Esophagus muscularis mucosa (tissue), 4 donors: Measurements from ENCODE around the gene DIO3. TPM values are rescaled to one million over a fixed set of nuclear protein-coding genes. Genes with fewer than 3 reads are reported as not detected.
"Not testable (repeated sequence)": the region's sequence is repeated elsewhere in the genome, so short reads cannot be mapped to it uniquely, and the experiment has no call there.

Experiments
- DNase-seq: peaks from one replicate; pipeline ENCODE4 v3.0.0-alpha.2; 2017; ENCODE audit errors: extremely low spot score
- H3K27ac ChIP-seq, 4 donors: fragments of 200-600 bp; sonication (generic); replicated peaks in 1 of 4; 1 replicate in 3 of 4; 2 replicates in 1 of 4; pipeline ENCODE4 v1.5.1; 2016 to 2019; ENCODE audit warnings: mild to moderate bottlenecking in 1 of 4
- H3K27me3 ChIP-seq, 4 donors: fragments of 200-600 bp; sonication (generic); one replicate each; pipeline versions ENCODE4 v1.5.1 to v1.6.0; 2016 to 2019
- H3K36me3 ChIP-seq, 4 donors: fragments of 200-600 bp; sonication (generic); one replicate each; pipeline ENCODE4 v1.5.1; 2016 to 2019
- H3K4me1 ChIP-seq, 4 donors: fragments of 200-600 bp; sonication (generic); one replicate each; pipeline ENCODE4 v1.5.1; 2016 to 2019
- H3K4me3 ChIP-seq, 4 donors: fragments of 200-600 bp; sonication (generic); 1 replicate in 2 of 4; 2 replicates in 2 of 4; pipeline ENCODE4 v1.5.1; 2016 to 2019; ENCODE audit warnings: mild to moderate bottlenecking in 4 of 4, moderate library complexity in 1 of 4
- H3K9me3 ChIP-seq, 4 donors: fragments of 200-600 bp; sonication (generic); 1 replicate in 3 of 4; 2 replicates in 1 of 4; pipeline ENCODE4 v1.5.1; 2016 to 2019
- EP300 ChIP-seq: sonication (generic); formaldehyde crosslinking; IDR thresholded peaks from one replicate; pipeline ENCODE4 v1.6.1; 2017; ENCODE audit warnings: antibody characterized with exemption
- POLR2A ChIP-seq: fragments of 450-650 bp; IDR thresholded peaks from one replicate; pipeline ENCODE4 v1.6.1; 2017; ENCODE audit warnings: antibody characterized with exemption, moderate library complexity, mild to moderate bottlenecking, low read depth
- POLR2AphosphoS5 ChIP-seq, 2 donors: sonication (generic); formaldehyde crosslinking; IDR thresholded peaks; one replicate each; pipeline ENCODE4 v1.6.1; 2017; ENCODE audit warnings: antibody characterized with exemption in 2 of 2
- WGBS: methylation state at CpG from one replicate; pipeline ENCODE4 v1.1.5; 2018; 5-methylcytosine and 5-hydroxymethylcytosine counted together
- intact Hi-C: fragments of 100-400 bp; cut with DNase I; formaldehyde crosslinking; loops from one replicate; pipeline ENCODE4 v1.15.1; 2023
- total RNA-seq, 4 donors: library from RNA; depleted of rRNA; stranded (reverse); fragments of >200 nt; gene quantifications; one replicate each; pipeline versions ENCODE4 v1.1.0 to v1.2.1, GENCODE V29; 2016
- TF ChIP-seq, protein P1 (sequence below), 3 experiments: fragments of 200-600 bp in 2 of 3; fragments of 450-650 bp in 1 of 3; sonication (generic) in 2 of 3; IDR thresholded peaks; one replicate each; pipeline ENCODE4 v1.5.1; 2017 to 2019; ENCODE audit warnings: antibody characterized with exemption in 3 of 3, mild to moderate bottlenecking in 2 of 3, moderate library complexity in 1 of 3

The DIO3 gene
- total RNA-seq, 4 donors from 2014 or later = 0.99 to 1.7 (median 1.2) TPM

DNA sequence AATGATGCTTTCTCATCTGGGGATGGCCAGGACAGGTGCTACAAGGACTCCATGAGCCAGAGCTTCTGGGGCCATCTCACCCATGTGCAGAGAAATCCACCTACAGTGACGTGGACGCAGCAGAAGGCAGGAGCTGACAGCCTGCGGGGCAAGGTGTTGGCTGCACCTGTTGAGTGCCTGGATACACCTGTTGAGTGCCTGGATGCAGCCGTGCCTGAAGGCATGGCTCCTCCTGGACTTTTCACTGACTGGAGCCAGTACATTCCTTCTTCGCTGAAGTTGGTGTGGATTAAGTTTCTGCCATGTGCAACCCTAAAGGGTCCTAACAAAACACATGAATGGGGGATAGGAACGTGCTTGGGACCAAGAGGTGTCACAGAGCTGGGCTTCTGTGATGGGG lies 7.4 kb upstream of the DIO3 start:
- H3K4me1 ChIP-seq = peaks cover 0 to 18% (median 12%) of the 10 kb centered on the region in 4 donors
- no peaks in the 10 kb centered on the region for H3K9me3 ChIP-seq
- intact Hi-C loops = no loop called here
- WGBS = 89% methylated on average over 6 of the region's 6 CpGs
- H3K27ac ChIP-seq = no peak overlapping the region
- peaks cover 0 to 49% (median 0%) of the 10 kb centered on the region in 4 donors for H3K27me3 ChIP-seq
- H3K4me3 ChIP-seq = no peak overlapping the region
- no peak for DNase-seq
- H3K36me3 ChIP-seq = no peaks in the 10 kb centered on the region
- TF ChIP-seq, protein P1, sequence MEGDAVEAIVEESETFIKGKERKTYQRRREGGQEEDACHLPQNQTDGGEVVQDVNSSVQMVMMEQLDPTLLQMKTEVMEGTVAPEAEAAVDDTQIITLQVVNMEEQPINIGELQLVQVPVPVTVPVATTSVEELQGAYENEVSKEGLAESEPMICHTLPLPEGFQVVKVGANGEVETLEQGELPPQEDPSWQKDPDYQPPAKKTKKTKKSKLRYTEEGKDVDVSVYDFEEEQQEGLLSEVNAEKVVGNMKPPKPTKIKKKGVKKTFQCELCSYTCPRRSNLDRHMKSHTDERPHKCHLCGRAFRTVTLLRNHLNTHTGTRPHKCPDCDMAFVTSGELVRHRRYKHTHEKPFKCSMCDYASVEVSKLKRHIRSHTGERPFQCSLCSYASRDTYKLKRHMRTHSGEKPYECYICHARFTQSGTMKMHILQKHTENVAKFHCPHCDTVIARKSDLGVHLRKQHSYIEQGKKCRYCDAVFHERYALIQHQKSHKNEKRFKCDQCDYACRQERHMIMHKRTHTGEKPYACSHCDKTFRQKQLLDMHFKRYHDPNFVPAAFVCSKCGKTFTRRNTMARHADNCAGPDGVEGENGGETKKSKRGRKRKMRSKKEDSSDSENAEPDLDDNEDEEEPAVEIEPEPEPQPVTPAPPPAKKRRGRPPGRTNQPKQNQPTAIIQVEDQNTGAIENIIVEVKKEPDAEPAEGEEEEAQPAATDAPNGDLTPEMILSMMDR (IDR thresholded peaks at IDR 0.05) = no peak
- TF ChIP-seq POLR2A (no peak), POLR2AphosphoS5 (IDR thresholded peaks at IDR 0.05) (no peak), EP300 (no peak)

DNA sequence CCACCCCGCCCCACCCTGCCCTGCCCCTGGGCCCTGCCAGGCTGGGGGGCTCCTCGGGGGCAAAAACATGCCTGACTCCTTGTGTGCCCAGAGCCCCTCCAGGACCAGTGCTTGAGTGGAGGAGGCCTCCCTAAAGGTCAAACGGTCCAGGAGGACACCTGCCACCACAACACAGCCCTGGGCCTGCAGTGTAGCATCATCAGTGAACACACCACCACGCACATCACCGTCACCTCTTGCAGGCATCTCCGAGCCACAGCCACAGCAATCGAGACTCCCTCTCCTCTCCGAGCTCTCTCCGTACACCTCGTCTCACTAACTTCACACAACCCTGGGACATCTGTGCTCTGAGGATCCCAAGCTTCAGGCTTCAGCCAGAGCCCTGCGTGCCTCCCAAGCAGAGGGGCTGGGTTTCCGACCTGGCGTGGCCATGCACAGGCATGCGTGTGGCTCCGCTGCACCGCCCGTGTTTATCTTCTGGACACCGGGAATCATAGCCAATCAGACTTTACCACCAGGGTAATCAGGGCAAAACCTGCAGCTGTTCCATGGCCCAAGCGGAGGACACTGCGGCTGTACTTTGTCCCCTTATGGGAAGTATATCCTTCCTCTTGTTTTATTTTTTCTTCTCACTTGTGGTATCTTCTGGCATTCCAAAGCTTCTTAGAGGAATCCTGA lies 6.2 kb upstream of the DIO3 start:
- TF ChIP-seq, protein P1 (IDR thresholded peaks at IDR 0.05) = no peak
- TF ChIP-seq POLR2AphosphoS5 (IDR thresholded peaks at IDR 0.05) (no peak), POLR2A (no peak), EP300 (no peak)
- Histone ChIP-seq H3K4me3 (no peak overlapping the region), H3K4me1 (peaks cover 2 to 27% (median 20%) of the 10 kb centered on the region in 4 donors), H3K36me3 (no peaks in the 10 kb centered on the region), H3K27me3 (peaks cover 0 to 52% (median 3%) of the 10 kb centered on the region in 4 donors), H3K9me3 (no peaks in the 10 kb centered on the region), H3K27ac (no peak overlapping the region)
- no peak for DNase-seq
- intact Hi-C loops = no loop called here
- 83% methylated on average over 18 of the region's 20 CpGs for whole genome bisulfite sequencing

DNA sequence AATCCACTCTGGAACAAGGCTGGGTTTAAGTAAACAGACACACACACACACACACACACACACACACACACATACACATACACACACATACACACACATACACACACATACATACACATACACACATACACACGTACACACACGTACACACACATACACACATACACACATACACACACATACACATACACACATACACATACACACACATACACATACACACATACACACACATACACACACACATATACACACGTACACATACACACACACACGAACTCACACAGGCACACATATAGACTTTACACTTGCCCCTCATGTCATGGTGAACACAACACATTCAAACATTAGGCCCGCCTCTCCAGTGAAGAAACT lies 5.6 kb upstream of the DIO3 start:
- H3K4me3 ChIP-seq, H3K36me3 ChIP-seq, intact Hi-C loops, DNase-seq, H3K27ac ChIP-seq, H3K9me3 ChIP-seq: not testable (repeated sequence)
- peaks cover 0 to 53% (median 3%) of the 10 kb centered on the region in 4 donors for H3K27me3 ChIP-seq
- WGBS = 85% methylated on average over 5 of the region's 5 CpGs
- peaks cover 2 to 28% (median 20%) of the 10 kb centered on the region in 4 donors for H3K4me1 ChIP-seq

DNA sequence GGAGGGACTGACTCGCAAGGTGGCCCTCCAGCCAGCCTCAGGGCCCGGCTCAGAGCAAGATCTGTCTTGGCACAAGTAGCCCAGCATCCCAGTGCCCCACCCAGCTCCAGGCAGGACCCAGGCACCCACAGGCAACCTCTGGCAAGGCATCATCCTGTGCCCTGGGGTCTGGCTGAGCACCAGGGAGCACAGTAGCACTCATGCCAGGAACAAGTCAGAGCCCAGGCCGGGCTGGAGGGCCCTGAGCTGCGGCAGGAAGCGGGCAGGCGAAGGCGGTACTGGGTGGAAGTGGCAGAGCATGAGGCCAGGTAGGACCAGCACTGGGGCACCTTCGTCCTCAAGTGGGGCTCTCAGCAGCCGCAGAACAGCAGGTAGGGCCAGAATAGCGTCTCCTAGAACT lies 5.2 kb upstream of the DIO3 start:
- intact Hi-C loops = no loop called here
- H3K27ac ChIP-seq = no peak overlapping the region
- peaks cover under 1 to 2% (median 1%) of the 10 kb centered on the region in 4 donors for H3K9me3 ChIP-seq
- peaks cover 0 to 55% (median 3%) of the 10 kb centered on the region in 4 donors for H3K27me3 ChIP-seq
- no peaks in the 10 kb centered on the region for H3K36me3 ChIP-seq
- no peak for TF ChIP-seq POLR2AphosphoS5 (IDR thresholded peaks at IDR 0.05)
- no peak for TF ChIP-seq EP300
- TF ChIP-seq, protein P1 (IDR thresholded peaks at IDR 0.05) = no peak
- TF ChIP-seq POLR2A = no peak
- DNase-seq = no peak
- H3K4me1 ChIP-seq = peaks cover 2 to 30% (median 20%) of the 10 kb centered on the region in 4 donors
- WGBS = 90% methylated on average over 2 of the region's 10 CpGs
- no peak overlapping the region for H3K4me3 ChIP-seq

DNA sequence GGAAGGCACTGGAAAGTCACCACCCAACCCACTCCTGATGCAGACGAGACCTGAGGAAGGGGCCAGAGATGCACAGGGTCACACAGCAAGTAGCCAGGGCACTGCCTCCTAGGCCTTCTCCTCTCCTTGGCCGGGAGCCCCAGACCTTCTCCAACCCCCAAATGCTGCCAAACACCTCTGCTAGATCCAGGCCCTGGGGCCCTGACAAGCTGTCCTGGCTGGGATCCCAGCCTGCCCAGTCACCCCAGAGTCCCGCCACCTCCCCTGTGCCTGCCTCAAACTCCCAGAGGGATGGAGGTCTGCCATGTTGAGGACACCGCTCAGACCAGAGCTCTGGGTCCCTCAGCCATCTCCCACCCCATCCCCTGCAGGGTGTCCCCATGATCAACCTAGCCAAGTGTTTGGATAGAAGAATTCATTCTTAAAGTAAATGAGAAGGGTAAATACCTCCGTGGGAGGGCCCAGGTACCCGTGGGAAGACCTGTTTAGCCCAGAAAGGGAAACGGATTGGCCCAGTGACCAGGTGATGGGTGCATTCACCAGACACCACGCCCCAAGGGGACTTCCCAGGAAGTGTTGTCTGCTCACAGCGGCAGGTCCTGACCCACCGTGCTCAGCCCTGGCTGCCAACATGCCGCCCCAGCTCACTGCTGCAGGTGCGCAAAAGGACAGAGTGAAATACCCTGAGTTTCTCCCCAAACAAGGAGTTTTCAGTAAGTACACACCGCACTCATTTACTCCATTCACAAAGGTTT lies 4.6 kb upstream of the DIO3 start:
- 70% methylated on average over 7 of the region's 13 CpGs for WGBS
- no peak overlapping the region for H3K27ac ChIP-seq
- H3K4me1 ChIP-seq = peaks cover 2 to 34% (median 20%) of the 10 kb centered on the region in 4 donors
- no peak overlapping the region for H3K4me3 ChIP-seq
- no peak for TF ChIP-seq POLR2AphosphoS5 (IDR thresholded peaks at IDR 0.05)
- TF ChIP-seq POLR2A = no peak
- TF ChIP-seq, protein P1 (IDR thresholded peaks at IDR 0.05) = no peak
- no peak for TF ChIP-seq EP300
- no peaks in the 10 kb centered on the region for H3K36me3 ChIP-seq
- no peak for DNase-seq
- peaks cover 0 to 61% (median 8%) of the 10 kb centered on the region in 4 donors for H3K27me3 ChIP-seq
- intact Hi-C loops = no loop called here
- peaks cover 7 to 8% (median 7%) of the 10 kb centered on the region in 4 donors for H3K9me3 ChIP-seq
